ENCODE results near the gene OR11L1.
A peak's percentile ranks its signal among the peaks of the same experiment; 100 is the strongest.

Gene OR11L1

GRCh38 chr1:247841796-247842195 is at the start of gene OR11L1:
Gene OR11L1 (minus strand): TSS chr1:247841896. CDS start chr1:247841896, 0 bp downstream.
- no peak for DNase-seq

GRCh38 chr1:247884797-247885413 is 43.2 kb upstream of the OR11L1 start:
- DNase-seq = peak in 1 of 58 donors; percentile 1

- no peak for DNase-seq
Observed at GRCh38 chr1:247883346-247883745, 41.6 kb upstream of the OR11L1 start.

GRCh38 chr1:247865416-247865815 is 23.7 kb upstream of the OR11L1 start:
- no peak for DNase-seq

- no peak for DNase-seq
Observed at GRCh38 chr1:247864644-247865043, 22.9 kb upstream of the OR11L1 start.

- no peak for DNase-seq
Observed at GRCh38 chr1:247862756-247863155, 21.1 kb upstream of the OR11L1 start.

- DNase-seq = no peak
Observed at GRCh38 chr1:247857985-247858619, 16.4 kb upstream of the OR11L1 start.

GRCh38 chr1:247857069-247857984 is 15.6 kb upstream of the OR11L1 start, which contains the start of gene TRIM58:
Gene TRIM58 (plus strand): TSS chr1:247857187. CDS start chr1:247857247, 60 bp downstream.
- peak in 5 of 58 donors; percentile 4 to 27 (median 19) for DNase-seq

GRCh38 chr1:247855911-247856310 is 14.2 kb upstream of the OR11L1 start:
- no peak for DNase-seq

GRCh38 chr1:247854899-247855545 is 13.3 kb upstream of the OR11L1 start:
- no peak for DNase-seq

- DNase-seq = no peak
Observed at GRCh38 chr1:247849616-247850015, 7.9 kb upstream of the OR11L1 start.

GRCh38 chr1:247848346-247848745 is 6.7 kb upstream of the OR11L1 start:
- no peak for DNase-seq

GRCh38 chr1:247845693-247846017 is 4.0 kb upstream of the OR11L1 start:
- no peak for DNase-seq

GRCh38 chr1:247845011-247845692 is 3.5 kb upstream of the OR11L1 start:
- DNase-seq = no peak

GRCh38 chr1:247843411-247843810 is 1.7 kb upstream of the OR11L1 start:
- no peak for DNase-seq

- DNase-seq = no peak
Observed at GRCh38 chr1:247840818-247841217, 878 bp downstream of the OR11L1 start.

- no peak for DNase-seq
Observed at GRCh38 chr1:247833601-247834000, 8.1 kb downstream of the OR11L1 start.

- no peak for DNase-seq
Observed at GRCh38 chr1:247829656-247830055, 12.0 kb downstream of the OR11L1 start.

GRCh38 chr1:247825362-247825761 is 16.3 kb downstream of the OR11L1 start:
- no peak for DNase-seq

GRCh38 chr1:247824023-247824422 is 17.7 kb downstream of the OR11L1 start, which contains the start of gene OR14A16:
Gene OR14A16 (minus strand): TSS chr1:247824119. CDS start chr1:247815729, 8,390 bp downstream.
- no peak for DNase-seq

GRCh38 chr1:247822060-247822459 is 19.6 kb downstream of the OR11L1 start:
- no peak for DNase-seq

All from anterior cingulate cortex (tissue), 58 donors.